HG03045 (cell line): ENCODE measurements around the gene SLC35G6.
"Not testable (repeated sequence)": the region's sequence is repeated elsewhere in the genome, so short reads cannot be mapped to it uniquely, and the experiment has no call there.

ENCODE experiments used
- ATAC-seq: cut with Tn5 transposase; IDR thresholded peaks from one replicate; pipeline ENCODE4 v1.9.1; 2021; ENCODE audit warnings: mild to moderate bottlenecking, moderate library complexity; ENCODE audit not compliant: unreplicated experiment

Gene SLC35G6

GRCh38 chr17:7481275-7481674 is at the start of gene SLC35G6:
TSS of gene SLC35G6 (plus strand) at chr17:7481446. CDS start at chr17:7481517, 71 bp downstream.
- ATAC-seq = not testable (repeated sequence)

- ATAC-seq = no peak
These were observed 49.0 kb upstream of the SLC35G6 start for GRCh38 chr17:7432296-7432695.

GRCh38 chr17:7435676-7436555 is 45.3 kb upstream of the SLC35G6 start:
- ATAC-seq = peak; percentile 19

GRCh38 chr17:7436556-7437368 is 44.5 kb upstream of the SLC35G6 start:
- no peak for ATAC-seq

- no peak for ATAC-seq
These were observed 43.8 kb upstream of the SLC35G6 start for GRCh38 chr17:7437369-7437863.

GRCh38 chr17:7437950-7438614 is 43.2 kb upstream of the SLC35G6 start:
- no peak for ATAC-seq

GRCh38 chr17:7438656-7439460 is 42.4 kb upstream of the SLC35G6 start:
- ATAC-seq = no peak

- no peak for ATAC-seq
These were observed 41.7 kb upstream of the SLC35G6 start, which contains the start of gene FGF11 for GRCh38 chr17:7439462-7440112. TSS of gene FGF11 (plus strand) at chr17:7439512. CDS start at chr17:7439621, 109 bp downstream.

GRCh38 chr17:7440113-7440833 is 41.0 kb upstream of the SLC35G6 start:
- no peak for ATAC-seq

GRCh38 chr17:7440834-7441195 is 40.4 kb upstream of the SLC35G6 start:
- ATAC-seq = no peak

GRCh38 chr17:7441266-7441665 is 40.0 kb upstream of the SLC35G6 start:
- no peak for ATAC-seq

- ATAC-seq = no peak
These were observed 39.1 kb upstream of the SLC35G6 start for GRCh38 chr17:7442142-7442541.

- ATAC-seq = no peak
These were observed 37.5 kb upstream of the SLC35G6 start for GRCh38 chr17:7443499-7444485.

GRCh38 chr17:7444682-7445618 is 36.3 kb upstream of the SLC35G6 start, which contains the start of gene CHRNB1:
TSS of gene CHRNB1 (plus strand) at chr17:7445061. CDS start at chr17:7445128, 67 bp downstream.
- no peak for ATAC-seq

GRCh38 chr17:7445619-7445968 is 35.7 kb upstream of the SLC35G6 start:
- no peak for ATAC-seq

- no peak for ATAC-seq
These were observed 32.8 kb upstream of the SLC35G6 start for GRCh38 chr17:7448461-7448860.
